ENCODE measurements around the gene OSTF1. TPM values are rescaled to one million over a fixed set of nuclear protein-coding genes. Genes with fewer than 3 reads are reported as not detected.

OSTF1 gene
- total and polyA plus RNA-seq, 10 of the 15 experiments (the other 5 are each of a cell fraction or from before 2014, with no cell fraction given) = 36.2 to 82.4 (median 46.9) TPM

DNA sequence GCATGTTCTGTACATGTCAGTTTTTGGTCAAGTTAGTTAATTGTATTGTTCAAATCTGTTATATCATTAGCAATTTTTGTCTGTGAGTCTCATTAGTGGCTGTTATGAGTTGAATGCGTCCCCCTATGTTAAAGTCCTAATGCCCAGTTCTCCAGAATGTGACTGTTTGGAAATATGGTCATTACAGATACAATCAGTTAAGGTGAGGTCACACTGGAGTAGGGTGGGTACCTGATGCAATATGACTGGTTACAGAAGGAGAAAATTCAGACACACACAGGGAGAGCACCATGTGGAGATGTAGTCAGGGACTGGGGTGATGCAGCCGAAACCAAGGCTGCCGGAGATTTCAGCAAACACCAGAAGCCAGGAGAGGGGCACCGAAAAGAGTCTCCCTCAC, 15.4 kb upstream of the OSTF1 start (continued):
- no peak for TF ChIP-seq ZNF687 (IDR thresholded peaks at IDR 0.05)
- no peak for TF ChIP-seq ZNF24 (IDR thresholded peaks at IDR 0.05)
- TF ChIP-seq FOXK2 (IDR thresholded peaks at IDR 0.05) = no peak
- TF ChIP-seq BMI1 (IDR thresholded peaks at IDR 0.05; ENCODE audit: borderline replicate concordance) = no peak
- TF ChIP-seq IRF4 (IDR thresholded peaks at IDR 0.05; ENCODE audit: low read depth, low read length) = no peak
- no peak for TF ChIP-seq CBX5 (IDR thresholded peaks at IDR 0.05; ENCODE audit: low read depth)

GRCh38 chr9:75081632-75082031, 6.7 kb upstream of the OSTF1 start:
- no peaks in the 10 kb centered on the region for H3K36me3 ChIP-seq (ENCODE audit: control insufficient read depth in 2 of 2, insufficient read depth in 2 of 2, low read length in 1 of 2)
- H3K9ac ChIP-seq (ENCODE audit: control insufficient read depth, insufficient read depth, low read length) = no peak overlapping the region
- CTCF ChIA-PET = interaction anchor here (1.5 to 5.2 kb wide), 3 partner anchors 129 to 308 kb away, joined by 4 to 30 read pairs (median 14); partner anchors contain the start of gene C9orf40
- no peaks in the 10 kb centered on the region for H3K27me3 ChIP-seq (replicated peaks in 1 of 2; ENCODE audit: control insufficient read depth in 2 of 2, insufficient read depth in 2 of 2, low read length in 1 of 2)
- H3K4me2 ChIP-seq (ENCODE audit: control insufficient read depth, insufficient read depth) = no peak overlapping the region
- FAIRE-seq (no peak), ATAC-seq (no peak), DNase-seq (ENCODE audit: low read depth, low spot score) (no peak)
- no peak overlapping the region for H3K4me3 ChIP-seq
- intact Hi-C loops (cut with micrococcal nuclease; ENCODE audit: unreplicated experiment) = no loop called here
- no peaks in the 10 kb centered on the region; the same call in 1 of the 2 replicates for H3K79me2 ChIP-seq (ENCODE audit: control insufficient read depth, insufficient read depth, low read length)
- H3K27ac ChIP-seq (ENCODE audit: control insufficient read depth, insufficient read depth) = no peak overlapping the region
- no TSS peak for BruUV-seq (replicated peaks)
- SMC1A ChIA-PET (ENCODE audit: uncharacterized antibody, unreplicated experiment) = no interaction called here
- H3K4me1 ChIP-seq (ENCODE audit: control insufficient read depth, insufficient read depth, low read length) = peaks cover 10% of the 10 kb centered on the region; the same call in 1 of the 2 replicates
- WGBS (ENCODE audit: insufficient coverage, insufficient replicate concordance, low lambda C conversion rate, missing lambda C conversion rate) = 100% methylated on average over 2 of the region's 2 CpGs
- RAD21 ChIA-PET (ENCODE audit: unreplicated experiment) = no interaction called here
- in situ Hi-C loops (cut with MboI) = no loop called here
- POLR2A ChIA-PET = no interaction called here
- no peak overlapping the region for H2AFZ ChIP-seq (ENCODE audit: control insufficient read depth, low read depth, low read length)
- H4K20me1 ChIP-seq (ENCODE audit: control insufficient read depth, insufficient read depth) = no peaks in the 10 kb centered on the region
- H3K9me3 ChIP-seq (replicated peaks; ENCODE audit: control insufficient read depth, insufficient read depth, low read length) = no peaks in the 10 kb centered on the region
- TF ChIP-seq, protein P1, sequence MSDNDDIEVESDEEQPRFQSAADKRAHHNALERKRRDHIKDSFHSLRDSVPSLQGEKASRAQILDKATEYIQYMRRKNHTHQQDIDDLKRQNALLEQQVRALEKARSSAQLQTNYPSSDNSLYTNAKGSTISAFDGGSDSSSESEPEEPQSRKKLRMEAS (IDR thresholded peaks at IDR 0.05; ENCODE audit: low read depth, low read length) = no peak
- TF ChIP-seq CREM (IDR thresholded peaks at IDR 0.05; ENCODE audit: low read depth) (no peak), STAT1 (conservative IDR thresholded peaks at IDR 0.05) (no peak), NBN (IDR thresholded peaks at IDR 0.05) (no peak), RAD21 (IDR thresholded peaks at IDR 0.05; ENCODE audit: insufficient read depth, low read depth, low read length) (no peak), ZBTB40 (IDR thresholded peaks at IDR 0.05; ENCODE audit: borderline replicate concordance) (no peak), ATF7 (IDR thresholded peaks at IDR 0.05; ENCODE audit: low read depth) (no peak), CEBPB (IDR thresholded peaks at IDR 0.05; ENCODE audit: borderline replicate concordance in 1 of 2, low read depth in 2 of 2, low read length in 2 of 2) (no peak)

All from GM12878 (cell line).